NCI-H1930 (cell line): ENCODE results near the gene FMO2.
A peak's percentile ranks its signal among the peaks of the same experiment; 100 is the strongest.

Experiments used
- DNase-seq, 2 experiments: peaks; one replicate each; lab custom pipeline; 2025; lab: John Stamatoyannopoulos, UW

The FMO2 gene, protein sequence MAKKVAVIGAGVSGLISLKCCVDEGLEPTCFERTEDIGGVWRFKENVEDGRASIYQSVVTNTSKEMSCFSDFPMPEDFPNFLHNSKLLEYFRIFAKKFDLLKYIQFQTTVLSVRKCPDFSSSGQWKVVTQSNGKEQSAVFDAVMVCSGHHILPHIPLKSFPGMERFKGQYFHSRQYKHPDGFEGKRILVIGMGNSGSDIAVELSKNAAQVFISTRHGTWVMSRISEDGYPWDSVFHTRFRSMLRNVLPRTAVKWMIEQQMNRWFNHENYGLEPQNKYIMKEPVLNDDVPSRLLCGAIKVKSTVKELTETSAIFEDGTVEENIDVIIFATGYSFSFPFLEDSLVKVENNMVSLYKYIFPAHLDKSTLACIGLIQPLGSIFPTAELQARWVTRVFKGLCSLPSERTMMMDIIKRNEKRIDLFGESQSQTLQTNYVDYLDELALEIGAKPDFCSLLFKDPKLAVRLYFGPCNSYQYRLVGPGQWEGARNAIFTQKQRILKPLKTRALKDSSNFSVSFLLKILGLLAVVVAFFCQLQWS

DNA sequence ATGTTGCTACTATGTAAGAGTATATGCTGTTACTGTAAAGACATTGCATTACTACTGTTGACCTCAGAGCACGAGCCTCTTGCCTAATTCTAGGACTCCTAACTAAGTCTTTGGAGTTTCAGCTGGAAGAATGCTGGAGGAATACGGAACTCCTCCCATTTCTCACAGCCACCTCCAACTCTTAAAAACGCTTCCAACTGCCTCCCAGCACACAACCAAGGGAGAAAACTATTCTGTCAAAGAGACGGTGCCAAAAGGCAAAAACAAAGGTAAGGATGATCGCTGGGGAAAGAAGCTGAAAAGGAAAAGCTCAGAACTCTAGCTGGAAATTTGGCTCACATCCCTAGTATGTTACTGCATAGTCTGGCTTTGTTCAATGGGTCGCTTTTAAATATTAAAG lies at the start of gene FMO2:
TSS of gene FMO2 (plus strand) at position 210 of the 400 bp plus-strand sequence. CDS start 414 bp downstream, outside the sequence.
- no peak for DNase-seq

- peak; percentile 11 to 59 for DNase-seq
Measured at GRCh38 chr1:171137580-171137979, 47.5 kb upstream of the FMO2 start.

DNA sequence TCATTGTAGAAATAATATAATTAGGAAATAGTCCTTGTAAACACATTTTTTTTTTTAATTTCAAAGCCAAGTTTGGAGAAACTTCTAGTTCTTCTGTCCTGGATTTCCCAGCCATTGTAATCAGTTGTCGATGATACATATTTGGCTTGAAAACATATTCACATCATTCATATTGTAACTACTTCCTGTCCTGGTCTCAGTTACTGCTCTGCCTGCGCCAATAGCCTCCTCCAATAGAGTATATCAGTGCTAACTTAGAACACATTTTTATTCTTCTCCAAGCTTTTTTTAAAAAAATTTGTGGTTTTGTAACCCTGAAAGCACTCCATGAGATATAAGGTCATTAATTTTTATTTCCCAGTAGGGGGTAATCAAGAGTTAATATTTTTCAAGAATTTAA lies 46.1 kb upstream of the FMO2 start:
- no peak for DNase-seq

GRCh38 chr1:171139890-171140289 lies 45.2 kb upstream of the FMO2 start:
- no peak for DNase-seq

DNA sequence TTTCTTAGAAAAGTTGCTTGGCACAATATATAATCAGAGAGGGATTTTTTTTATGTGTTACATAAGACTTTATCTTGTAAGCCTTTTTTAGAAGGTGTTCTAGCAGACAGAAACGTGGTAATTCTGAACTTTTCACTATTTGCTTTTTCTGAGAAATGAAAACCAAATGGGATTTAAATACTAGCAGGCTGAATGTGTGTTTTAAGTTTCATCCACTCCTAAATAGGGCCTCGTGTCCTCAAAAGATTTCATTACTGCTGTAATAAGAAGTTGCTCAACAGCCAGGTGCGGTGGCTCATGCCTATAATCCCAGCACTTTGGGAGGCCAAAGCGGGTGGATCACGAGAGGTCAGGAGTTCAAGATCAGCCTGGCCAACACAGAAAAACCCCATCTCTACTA lies 44.7 kb upstream of the FMO2 start:
- DNase-seq: no peak

DNA sequence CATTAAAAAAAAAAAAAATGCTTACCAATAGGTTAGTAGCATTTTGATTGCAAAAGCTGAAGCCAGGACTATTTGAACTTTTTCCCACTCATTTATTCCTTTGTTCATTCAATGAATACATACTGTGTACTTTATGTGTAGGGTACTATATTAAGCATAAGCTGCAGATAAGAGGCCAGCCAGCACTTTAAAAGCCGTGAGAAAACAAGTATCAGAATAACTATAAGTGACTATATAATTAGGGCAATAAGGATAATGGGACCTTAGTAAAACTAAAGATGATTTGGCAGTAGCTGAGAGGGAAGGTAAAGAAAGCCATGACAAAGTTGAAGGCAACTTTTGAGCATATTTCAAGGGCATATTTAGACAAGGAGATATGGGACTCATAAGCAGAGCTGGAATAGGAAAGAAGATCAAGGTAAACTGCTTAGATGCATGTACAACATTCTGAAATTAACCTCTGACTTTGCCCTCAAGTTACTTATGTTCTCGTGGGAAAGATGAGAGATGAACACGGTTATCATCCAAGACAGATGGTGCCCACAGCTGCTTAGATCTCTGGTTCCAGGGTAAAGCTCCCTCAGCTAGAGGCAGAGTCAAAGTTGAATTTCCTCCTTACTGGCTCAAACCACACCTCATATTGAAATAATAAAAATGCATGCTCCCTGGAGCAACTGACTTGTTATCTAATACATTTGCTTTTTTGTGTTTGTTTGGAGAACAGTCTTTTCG lies 44.0 kb upstream of the FMO2 start:
- no peak for DNase-seq

GRCh38 chr1:171141688-171142415 lies 43.2 kb upstream of the FMO2 start:
- DNase-seq: no peak

- DNase-seq: no peak
Measured at GRCh38 chr1:171142416-171143385, 42.4 kb upstream of the FMO2 start.

DNA sequence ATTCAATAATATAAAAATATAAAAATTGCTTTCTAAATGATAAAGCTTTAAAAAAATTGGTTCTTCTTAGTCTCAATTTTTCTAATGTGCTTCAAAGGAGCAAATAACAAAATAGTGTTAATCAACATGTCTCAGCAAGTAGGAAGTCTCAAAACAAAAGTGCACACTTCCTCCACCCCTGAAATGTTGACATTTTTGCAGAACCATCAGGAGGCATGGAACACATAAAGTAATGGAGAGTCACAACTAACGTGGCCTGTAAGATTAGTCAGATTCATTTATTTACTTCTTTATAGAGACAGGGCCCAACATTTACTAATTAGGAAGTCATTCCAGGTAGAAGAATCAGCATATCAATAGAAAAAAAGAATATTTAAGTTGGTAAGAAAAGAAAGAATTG lies 34.9 kb upstream of the FMO2 start:
- no peak for DNase-seq

DNA sequence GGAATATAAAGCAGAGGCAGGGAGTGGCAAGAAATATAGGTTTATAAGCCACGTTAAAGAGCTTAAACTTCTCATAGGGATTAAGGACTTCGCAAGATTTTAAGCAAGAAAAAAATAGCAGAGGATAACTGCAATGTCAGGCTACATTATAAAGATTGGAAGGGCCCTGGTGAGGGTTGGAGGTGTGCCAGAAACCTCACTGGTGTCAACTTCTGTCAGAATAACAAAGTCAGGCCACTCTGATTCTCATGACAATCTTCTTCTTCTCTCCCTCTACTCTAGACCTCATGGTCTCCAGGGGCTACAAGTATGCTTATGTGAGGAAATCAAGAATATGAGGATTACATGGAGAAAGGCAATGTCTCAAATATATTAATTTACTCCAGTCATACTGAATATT lies 32.6 kb upstream of the FMO2 start:
- DNase-seq: no peak

DNA sequence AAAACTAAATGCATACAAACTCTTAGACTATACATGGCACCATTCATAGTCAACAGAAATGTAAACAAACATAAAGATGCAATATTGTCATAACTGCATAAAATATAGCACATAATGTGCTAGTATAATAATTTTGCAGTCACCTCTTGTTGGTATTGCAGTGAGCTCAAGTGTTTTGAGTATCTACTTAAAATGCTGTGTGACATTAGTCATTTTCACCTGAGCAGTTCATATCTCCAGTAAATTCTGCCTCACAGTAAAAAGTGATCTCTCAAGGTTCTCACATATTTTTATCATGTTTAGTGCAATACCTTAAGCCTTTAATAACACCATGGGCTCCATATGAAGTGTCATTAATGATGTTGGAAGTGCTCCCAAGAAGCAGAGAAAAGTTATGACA lies 29.6 kb upstream of the FMO2 start:
- no peak for DNase-seq

GRCh38 chr1:171158096-171158495 lies 27.0 kb upstream of the FMO2 start:
- no peak for DNase-seq

GRCh38 chr1:171158551-171158950 lies 26.5 kb upstream of the FMO2 start:
- no peak for DNase-seq

- no peak for DNase-seq
Measured at GRCh38 chr1:171159148-171159547, 26.0 kb upstream of the FMO2 start.

DNA sequence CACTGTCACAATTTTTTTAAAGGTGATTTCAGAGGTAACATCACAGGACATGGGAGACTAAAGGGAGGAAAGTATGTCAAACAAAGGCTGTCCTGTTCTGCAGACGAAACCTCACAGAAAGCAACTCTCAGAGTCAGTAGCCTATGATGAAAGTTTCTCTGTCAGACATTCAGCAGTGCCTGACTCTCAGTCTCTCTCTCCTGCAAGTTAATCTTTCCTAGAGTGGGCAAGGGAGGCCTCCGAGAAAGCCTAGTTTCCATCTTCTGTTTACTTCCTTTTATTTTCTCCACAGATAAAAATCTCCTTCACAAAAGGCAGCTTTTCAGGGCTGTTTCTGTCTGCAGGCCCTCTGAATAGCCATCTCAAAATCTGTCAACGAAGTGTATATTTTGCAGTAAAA lies 24.9 kb upstream of the FMO2 start:
- DNase-seq: no peak

DNA sequence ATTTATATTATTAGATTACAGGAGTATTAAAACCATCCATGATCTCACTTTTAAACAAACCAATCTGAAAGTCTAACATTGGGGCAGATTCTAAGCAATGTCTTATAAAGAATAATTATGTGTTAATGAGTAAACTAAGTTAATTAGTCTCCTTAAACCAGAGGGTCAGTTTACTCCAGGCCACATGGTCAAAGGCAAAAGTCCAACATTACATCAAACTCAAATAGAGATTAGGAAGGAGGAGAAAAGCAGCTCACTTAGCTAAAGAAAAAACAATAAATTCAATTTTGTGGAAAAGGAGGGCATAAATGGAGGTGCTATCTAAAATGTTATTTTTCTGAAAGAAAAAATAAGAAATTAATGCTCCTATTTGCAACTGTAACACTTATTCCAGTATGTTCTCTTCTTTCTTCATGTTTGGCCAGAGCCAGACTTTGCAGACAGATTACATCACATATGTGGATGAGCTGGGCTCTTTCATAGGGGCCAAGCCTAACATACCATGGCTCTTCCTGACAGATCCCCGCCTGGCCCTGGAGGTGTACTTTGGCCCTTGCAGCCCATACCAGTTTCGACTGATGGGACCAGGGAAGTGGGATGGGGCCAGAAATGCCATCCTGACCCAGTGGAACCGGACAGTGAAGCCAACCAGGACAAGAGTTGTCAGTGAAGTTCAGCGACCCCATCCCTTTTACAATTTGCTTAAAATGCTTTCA lies 24.3 kb upstream of the FMO2 start:
- DNase-seq: no peak

- no peak for DNase-seq
Measured at GRCh38 chr1:171161431-171161830, 23.7 kb upstream of the FMO2 start.

DNA sequence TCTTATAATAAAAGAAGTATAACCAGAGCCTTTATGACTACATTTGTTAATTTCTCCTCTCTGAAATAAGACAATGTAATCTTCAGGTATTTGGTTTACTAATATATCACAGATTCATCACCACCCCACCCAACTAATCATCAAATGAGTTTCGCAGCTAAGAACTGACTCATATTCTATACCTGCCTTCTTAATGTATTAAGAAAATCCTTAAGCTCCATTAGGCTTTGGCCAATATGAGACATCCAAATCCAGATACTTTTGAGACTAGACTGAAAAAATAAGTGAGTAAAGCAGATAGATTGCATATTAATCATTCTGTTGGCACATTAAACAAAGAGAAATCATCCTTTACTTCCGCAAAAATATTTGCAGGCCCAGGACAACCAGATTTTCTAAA lies 18.7 kb upstream of the FMO2 start:
- DNase-seq: no peak

- DNase-seq: no peak
Measured at GRCh38 chr1:171167785-171168184, 17.3 kb upstream of the FMO2 start.

- DNase-seq: no peak
Measured at GRCh38 chr1:171172471-171172870, 12.6 kb upstream of the FMO2 start.

- no peak for DNase-seq
Measured at GRCh38 chr1:171173069-171173468, 12.0 kb upstream of the FMO2 start.
